A549 (cell line): Measurements from ENCODE around the gene SNAP91. TPM values are rescaled to one million over a fixed set of nuclear protein-coding genes. Genes with fewer than 3 reads are reported as not detected.

Source experiments
- ATAC-seq, 2 experiments: fragments of 200-7000 bp in 1 of 2; fragments of >200 bp in 1 of 2; cut with Nextera tagmentation in 1 of 2; cut with Tn5 transposase in 1 of 2; 3 replicates each; pipeline versions ENCODE4 v1.8.0 to v1.9.1; 2018 to 2020; ENCODE audit warnings: mild to moderate bottlenecking in 1 of 2, moderate library complexity in 1 of 2
- CTCF ChIA-PET: fragments of 300-600 bp; sonication (Branson Sonifier 250); formaldehyde crosslinking; extraction: SDS; loops from one replicate; lab custom pipeline; 2021; ENCODE audit warnings: antibody characterized with exemption, inconsistent platforms; lab: Yijun Ruan, JAX
- POLR2A ChIA-PET: fragments of 350-600 bp; formaldehyde crosslinking; extraction: SDS; loops from one replicate; lab custom pipeline; 2021; ENCODE audit warnings: antibody characterized with exemption, inconsistent platforms; lab: Yijun Ruan, JAX
- DNase-seq, 2 experiments: peaks; one replicate each; pipeline versions ENCODE4 v3.0.0 to v3.0.0-alpha.2; 2011 to 2016; ENCODE audit warnings: low read depth in 1 of 2, low spot score in 1 of 2
- FAIRE-seq: peaks from 2 replicates; lab custom pipeline; 2011; peaks lifted over from hg19 to GRCh38; lab: Jason Lieb, UNC
- H3K27ac ChIP-seq, 2 experiments: fragments of >200 bp; sonication (Bioruptor Twin); formaldehyde crosslinking; 3 replicates each; pipeline ENCODE4 v1.5.1; 2016 to 2017
- H3K4me1 ChIP-seq: fragments of >200 bp; sonication (Bioruptor Twin); formaldehyde crosslinking; 3 replicates; pipeline ENCODE4 v1.6.1; 2016
- H3K4me2 ChIP-seq: fragments of >200 bp; sonication (Bioruptor Twin); formaldehyde crosslinking; 3 replicates; pipeline ENCODE4 v1.6.1; 2016
- H3K4me3 ChIP-seq: fragments of >200 bp; sonication (Bioruptor Twin); formaldehyde crosslinking; 3 replicates; pipeline ENCODE4 v1.5.1; 2016
- H3K9me3 ChIP-seq: fragments of >200 bp; sonication (Bioruptor Twin); formaldehyde crosslinking; 3 replicates; pipeline ENCODE4 v1.6.1; 2016
- ATOH8 ChIP-seq: fragments of 250-450 bp; sonication (Bioruptor Pico); IDR thresholded peaks from 2 replicates; pipeline ENCODE4 v1.5.0; 2020; ENCODE audit warnings: low read depth, mild to moderate bottlenecking, moderate library complexity
- BHLHE40 ChIP-seq: IDR thresholded peaks from 2 replicates; pipeline ENCODE4 v1.6.1; 2012; ENCODE audit warnings: low read depth, low read length, inconsistent platforms
- CBX2 ChIP-seq: fragments of 200-600 bp; sonication (generic); IDR thresholded peaks from 2 replicates; pipeline ENCODE4 v1.6.1; 2016; ENCODE audit warnings: low read depth, mild to moderate bottlenecking, borderline replicate concordance
- CEBPB ChIP-seq, 2 experiments: fragments of >200 bp in 1 of 2; sonication (Bioruptor Twin) in 1 of 2; formaldehyde crosslinking in 1 of 2; IDR thresholded peaks; 2 replicates each; pipeline ENCODE4 v1.6.1; 2012 to 2016
- CHD4 ChIP-seq: fragments of 200-600 bp; sonication (generic); IDR thresholded peaks from 2 replicates; pipeline ENCODE4 v1.6.1; 2016; ENCODE audit warnings: antibody characterized with exemption, mild to moderate bottlenecking, borderline replicate concordance
- CTCF ChIP-seq: fragments of >200 bp; sonication (Bioruptor Twin); formaldehyde crosslinking; IDR thresholded peaks from 3 replicates; pipeline ENCODE4 v1.5.1; 2016
- E2F6 ChIP-seq: IDR thresholded peaks from 2 replicates; pipeline ENCODE4 v1.6.1; 2012; ENCODE audit warnings: low read depth, borderline replicate concordance
- EHF ChIP-seq: fragments of 250-450 bp; sonication (Bioruptor Pico); IDR thresholded peaks from 2 replicates; pipeline ENCODE4 v1.5.0; 2020; ENCODE audit warnings: mild to moderate bottlenecking
- EHMT2 ChIP-seq: fragments of 200-600 bp; sonication (generic); IDR thresholded peaks from 2 replicates; pipeline ENCODE4 v1.6.1; 2016; ENCODE audit warnings: antibody characterized with exemption, low read depth, mild to moderate bottlenecking, moderate library complexity
- FOSL2 ChIP-seq, 2 experiments: fragments of 450-650 bp in 1 of 2; fragments of >200 bp in 1 of 2; sonication (Bioruptor Twin) in 1 of 2; formaldehyde crosslinking; IDR thresholded peaks; 2 replicates each; pipeline versions ENCODE4 v1.5.0 to v1.6.1; 2016 to 2020; ENCODE audit warnings: mild to moderate bottlenecking in 1 of 2, moderate library complexity in 1 of 2
- GATA3 ChIP-seq: IDR thresholded peaks from 2 replicates; pipeline ENCODE4 v1.6.1; 2012; ENCODE audit warnings: borderline replicate concordance
- HEYL ChIP-seq: fragments of 250-450 bp; sonication (Bioruptor Pico); IDR thresholded peaks from 2 replicates; pipeline ENCODE4 v1.8.0; 2021; ENCODE audit warnings: mild to moderate bottlenecking, moderate library complexity
- HOXA7 ChIP-seq: fragments of 250-450 bp; sonication (Bioruptor Pico); IDR thresholded peaks from 2 replicates; pipeline ENCODE4 v1.5.0; 2020; ENCODE audit warnings: mild to moderate bottlenecking, moderate library complexity
- HOXB13 ChIP-seq: fragments of 250-450 bp; sonication (Bioruptor Pico); IDR thresholded peaks from 2 replicates; pipeline ENCODE4 v1.5.0; 2020; ENCODE audit warnings: low read depth, mild to moderate bottlenecking, moderate library complexity
- HOXB5 ChIP-seq: fragments of 250-450 bp; sonication (Bioruptor Pico); IDR thresholded peaks from 2 replicates; pipeline ENCODE4 v1.5.0; 2020; ENCODE audit warnings: mild to moderate bottlenecking, moderate library complexity
- KDM5A ChIP-seq: fragments of 200-600 bp; sonication (generic); IDR thresholded peaks from 2 replicates; pipeline ENCODE4 v1.6.1; 2016; ENCODE audit warnings: antibody characterized with exemption, mild to moderate bottlenecking
- MAFK ChIP-seq: fragments of 450-650 bp; IDR thresholded peaks from 2 replicates; pipeline ENCODE4 v1.6.1; 2014; ENCODE audit not compliant: partially characterized antibody
- MAX ChIP-seq: IDR thresholded peaks from 2 replicates; pipeline ENCODE4 v1.6.1; 2012
- MAZ ChIP-seq: fragments of 150-350 bp; IDR thresholded peaks from 2 replicates; pipeline ENCODE4 v1.6.1; 2014; ENCODE audit warnings: antibody characterized with exemption, low read depth, low read length, borderline replicate concordance
- MYC ChIP-seq: IDR thresholded peaks from 2 replicates; pipeline ENCODE4 v1.6.1; 2012; ENCODE audit warnings: mild to moderate bottlenecking, inconsistent platforms, low read length, improper control_type of control experiment, borderline replicate concordance
- NPAS2 ChIP-seq: fragments of 250-450 bp; sonication (Bioruptor Pico); IDR thresholded peaks from 2 replicates; pipeline ENCODE4 v1.8.0; 2022; ENCODE audit warnings: mild to moderate bottlenecking, moderate library complexity, borderline replicate concordance
- PBX3 ChIP-seq: IDR thresholded peaks from 2 replicates; pipeline ENCODE4 v1.6.1; 2012
- PHF8 ChIP-seq: fragments of 200-600 bp; sonication (generic); IDR thresholded peaks from 2 replicates; pipeline ENCODE4 v1.6.1; 2016; ENCODE audit warnings: low read depth, mild to moderate bottlenecking, antibody characterized with exemption, moderate library complexity, borderline replicate concordance
- POLR2A ChIP-seq: IDR thresholded peaks from 2 replicates; pipeline ENCODE4 v1.6.1; 2012; ENCODE audit warnings: mild to moderate bottlenecking, low read length
- RAD21 ChIP-seq, 2 experiments: fragments of >200 bp in 1 of 2; sonication (Bioruptor Twin) in 1 of 2; formaldehyde crosslinking in 1 of 2; IDR thresholded peaks in 1 of 2; conservative IDR thresholded peaks in 1 of 2; 2 replicates in 1 of 2; 3 replicates in 1 of 2; pipeline ENCODE4 v1.6.1; 2012 to 2018; ENCODE audit warnings: inconsistent platforms in 1 of 2
- RFX5 ChIP-seq: fragments of 450-650 bp; IDR thresholded peaks from 2 replicates; pipeline ENCODE4 v1.7.1; 2014; ENCODE audit warnings: antibody characterized with exemption, mild to moderate bottlenecking, moderate library complexity
- RNF2 ChIP-seq: fragments of 200-600 bp; sonication (generic); IDR thresholded peaks from 2 replicates; pipeline ENCODE4 v1.6.1; 2016; ENCODE audit warnings: low read depth, mild to moderate bottlenecking, antibody characterized with exemption, moderate library complexity, borderline replicate concordance
- SMC3 ChIP-seq: fragments of >200 bp; sonication (Bioruptor Twin); formaldehyde crosslinking; IDR thresholded peaks from 3 replicates; pipeline ENCODE4 v1.6.1; 2018; ENCODE audit warnings: inconsistent platforms
- SREBF2 ChIP-seq: fragments of 450-650 bp; IDR thresholded peaks from 2 replicates; pipeline ENCODE4 v1.6.1; 2014; ENCODE audit warnings: mild to moderate bottlenecking, moderate library complexity
- TFCP2L1 ChIP-seq: fragments of 250-450 bp; sonication (Bioruptor Pico); IDR thresholded peaks from 2 replicates; pipeline ENCODE4 v1.5.0; 2021; ENCODE audit warnings: mild to moderate bottlenecking
- USF2 ChIP-seq: fragments of 450-650 bp; IDR thresholded peaks from 2 replicates; pipeline ENCODE4 v1.6.1; 2014; ENCODE audit warnings: antibody characterized with exemption
- ZC3H11A ChIP-seq: fragments of 450-650 bp; IDR thresholded peaks from 2 replicates; pipeline ENCODE4 v1.6.1; 2014; ENCODE audit warnings: antibody characterized with exemption, mild to moderate bottlenecking
- ZFP36 ChIP-seq: fragments of 450-650 bp; IDR thresholded peaks from 2 replicates; pipeline ENCODE4 v1.6.1; 2014; ENCODE audit warnings: borderline replicate concordance; ENCODE audit not compliant: partially characterized antibody
- ZSCAN20 ChIP-seq: fragments of 250-450 bp; sonication (Bioruptor Pico); IDR thresholded peaks from 2 replicates; pipeline ENCODE4 v1.8.0; 2022; ENCODE audit warnings: mild to moderate bottlenecking, moderate library complexity
- WGBS: methylation state at CpG from one replicate; pipeline ENCODE4 v1.1.6; 2017; ENCODE audit errors: missing lambda C conversion rate; 5-methylcytosine and 5-hydroxymethylcytosine counted together
- polyA plus RNA-seq, 4 experiments: library from polyadenylated mRNA; depleted of rRNA in 3 of 4; stranded (reverse); fragments of >200 nt; fragmentation: RNase III in 1 of 4; extraction: RNeasy Plus Mini Kit Qiagen cat#74134 plus additional on column Dnase treatment in 1 of 4; gene quantifications; 2 replicates in 3 of 4; 3 replicates in 1 of 4; pipeline ENCODE4 v1.2.3, GENCODE V29; 2011 to 2017

SNAP91 gene
- polyA plus RNA-seq, 2 of the 4 experiments (the other 2 are of a cell fraction): 0.13 to 0.39 TPM

GRCh38 chr6:83722876-83723275 is 14.0 kb upstream of the SNAP91 start:
- TF ChIP-seq ZSCAN20 (CRISPR knock-in tag) (no peak), RAD21 (conservative IDR thresholded peaks at IDR 0.05 in 1 of 2, IDR thresholded peaks at IDR 0.05 in 1 of 2) (no peak), GATA3 (no peak), MAFK (no peak), MAZ (no peak), MAX (no peak), E2F6 (no peak), FOSL2 (IDR thresholded peaks at IDR 0.05) (no peak), FOSL2 (CRISPR knock-in tag; IDR thresholded peaks at IDR 0.05) (no peak), CHD4 (no peak), CBX2 (no peak), POLR2A (no peak), SMC3 (no peak), HOXA7 (CRISPR knock-in tag) (no peak), RFX5 (no peak), KDM5A (no peak), EHF (no peak), ZFP36 (no peak), RNF2 (no peak), ZC3H11A (no peak)
- no peak for ATAC-seq
- Histone ChIP-seq H3K9me3 (no peaks in the 10 kb centered on the region), H3K4me2 (no peak overlapping the region), H3K4me3 (no peak overlapping the region), H3K4me1 (no peaks in the 10 kb centered on the region), H3K27ac (no peak overlapping the region)
- no peak for DNase-seq
- ChIA-PET POLR2A (no interaction called here), CTCF (no interaction called here)
- 88% methylated on average over 2 of the region's 2 CpGs for WGBS
- FAIRE-seq: no peak

GRCh38 chr6:83717809-83718208 is 8.9 kb upstream of the SNAP91 start:
- ChIA-PET POLR2A (no interaction called here), CTCF (no interaction called here)
- no peaks in the 10 kb centered on the region for H3K4me1 ChIP-seq
- DNase-seq (no peak), FAIRE-seq (no peak), ATAC-seq (no peak)
- TF ChIP-seq BHLHE40: no peak
- TF ChIP-seq HOXB5 (CRISPR knock-in tag): no peak
- no peak for TF ChIP-seq MYC
- no peak for TF ChIP-seq PHF8
- no peak for TF ChIP-seq EHMT2
- no peak for TF ChIP-seq HOXA7 (CRISPR knock-in tag)
- TF ChIP-seq USF2: no peak
- no peak for TF ChIP-seq CEBPB (IDR thresholded peaks at IDR 0.05)
- TF ChIP-seq CTCF: no peak
- no peak for TF ChIP-seq ZSCAN20 (CRISPR knock-in tag)
- no peak for TF ChIP-seq RFX5
- no peak for TF ChIP-seq NPAS2 (CRISPR knock-in tag)
- no peak for TF ChIP-seq TFCP2L1 (CRISPR knock-in tag)
- TF ChIP-seq PBX3: no peak
- TF ChIP-seq HEYL: no peak
- no peak for TF ChIP-seq MAX
- no peak for TF ChIP-seq HOXB13
- no peak for TF ChIP-seq SREBF2
- TF ChIP-seq ATOH8 (CRISPR knock-in tag): no peak
- no peak overlapping the region for H3K4me2 ChIP-seq
- no peak overlapping the region for H3K4me3 ChIP-seq
- H3K27ac ChIP-seq: no peak overlapping the region
- 82% methylated on average over 15 of the region's 15 CpGs for WGBS
- no peaks in the 10 kb centered on the region for H3K9me3 ChIP-seq
